UCSD-AML1 (cell line): Measurements from ENCODE around the gene TUBGCP5.
A peak's percentile ranks its signal among the peaks of the same experiment; 100 is the strongest.
"Not testable (repeated sequence)": the region's sequence is repeated elsewhere in the genome, so short reads cannot be mapped to it uniquely, and the experiment has no call there.

Experiments used
- DNase-seq: peaks from one replicate; lab custom pipeline; 2025; ENCODE audit not compliant: unreplicated experiment; lab: John Stamatoyannopoulos, UW

Gene TUBGCP5

DNA sequence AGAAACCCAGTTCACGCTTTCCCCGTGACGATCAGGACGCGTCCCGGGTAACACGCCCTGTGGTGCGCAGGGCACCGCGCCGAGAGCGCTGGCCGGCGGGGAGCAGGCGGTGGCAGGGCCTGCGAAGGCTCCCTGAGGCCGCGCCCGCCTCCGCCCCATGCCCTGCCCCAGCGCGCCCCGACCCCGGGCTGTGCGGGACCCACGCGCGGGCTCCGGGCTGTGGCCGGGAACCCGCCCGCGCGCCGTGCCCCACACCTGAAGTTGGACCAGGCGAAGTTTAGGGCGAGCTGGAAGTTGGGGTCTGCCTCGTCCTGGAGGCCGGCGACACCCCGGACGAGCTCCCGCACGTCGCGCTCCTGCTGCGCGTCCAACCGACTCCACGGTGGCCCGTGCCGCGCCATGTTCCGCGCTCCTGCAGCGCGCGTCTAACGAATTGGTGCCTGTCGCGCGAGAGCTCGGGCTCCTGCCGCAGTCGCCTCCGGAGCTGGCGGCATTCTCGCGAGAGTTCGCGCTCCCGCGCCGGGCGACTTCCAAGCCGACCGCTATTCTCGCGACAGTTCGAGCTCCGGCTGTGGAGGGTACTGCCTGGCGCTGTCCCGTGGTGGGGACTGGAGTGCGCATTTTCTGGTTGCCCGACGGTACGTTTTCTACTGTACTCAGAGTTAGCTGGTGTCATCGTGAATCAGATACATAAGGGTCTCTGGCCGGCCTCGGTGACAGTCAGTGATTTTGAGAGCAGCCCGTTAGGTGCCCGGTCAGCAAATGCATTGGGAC lies at the start of gene TUBGCP5:
TUBGCP5 (minus strand) TSS at position 427 of the 774 bp plus-strand sequence; CDS start at position 401, 26 bp downstream.
- DNase-seq: peak; percentile 97

DNA sequence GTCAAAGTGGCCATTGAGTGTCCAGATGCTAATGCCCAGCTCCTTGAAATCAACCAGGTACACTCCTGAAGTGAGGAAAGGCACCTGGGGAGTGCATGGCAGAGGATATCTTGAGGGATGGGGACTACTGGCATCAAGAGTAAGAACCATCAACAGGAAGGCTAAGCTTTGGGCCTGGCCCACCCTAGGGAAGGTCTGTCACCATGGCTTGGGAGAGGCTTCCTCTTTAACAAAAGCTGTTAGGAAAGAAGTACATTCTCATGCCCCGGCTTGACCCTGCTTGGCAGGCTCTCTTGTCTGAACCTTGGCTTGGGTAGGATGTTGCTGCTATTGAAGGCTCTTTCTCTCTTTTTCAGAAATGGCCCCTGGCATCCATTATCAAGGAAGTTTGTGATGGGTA lies 43.7 kb upstream of the TUBGCP5 start:
- no peak for DNase-seq

DNA sequence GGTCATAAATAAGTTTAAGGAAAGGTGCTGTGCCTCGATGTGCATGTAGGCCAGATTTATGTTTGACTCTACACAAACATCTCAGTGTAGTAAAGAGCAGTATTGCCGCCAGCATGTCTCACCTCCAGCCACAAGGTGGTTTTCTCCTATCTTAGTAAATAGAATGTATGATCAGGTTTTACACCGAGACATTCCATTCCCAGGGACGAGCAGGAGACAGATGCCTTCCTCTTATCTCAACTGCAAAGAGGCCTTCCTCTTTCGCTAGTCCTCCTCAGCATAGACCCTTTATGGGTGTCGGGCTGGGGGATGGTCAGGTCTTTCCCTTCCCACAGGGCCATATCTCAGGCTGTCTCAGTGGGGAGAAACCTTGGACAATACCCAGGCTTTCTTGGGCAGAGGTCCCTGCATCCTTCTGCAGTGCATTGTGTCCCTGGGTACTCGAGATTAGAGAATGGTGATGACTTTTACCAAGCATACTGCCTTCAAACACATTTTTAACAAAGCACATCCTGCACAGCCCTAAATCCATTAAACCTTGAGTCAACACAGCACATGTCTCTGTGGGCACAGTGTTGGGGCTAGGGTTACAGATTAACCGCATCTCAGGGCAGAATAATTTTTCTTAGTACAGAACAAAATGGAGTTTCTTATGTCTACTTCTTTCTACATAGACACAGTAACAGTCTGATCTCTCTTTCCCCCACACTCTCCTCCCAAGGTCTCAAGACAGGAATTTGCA lies 42.8 kb upstream of the TUBGCP5 start:
- not testable (repeated sequence) for DNase-seq

DNA sequence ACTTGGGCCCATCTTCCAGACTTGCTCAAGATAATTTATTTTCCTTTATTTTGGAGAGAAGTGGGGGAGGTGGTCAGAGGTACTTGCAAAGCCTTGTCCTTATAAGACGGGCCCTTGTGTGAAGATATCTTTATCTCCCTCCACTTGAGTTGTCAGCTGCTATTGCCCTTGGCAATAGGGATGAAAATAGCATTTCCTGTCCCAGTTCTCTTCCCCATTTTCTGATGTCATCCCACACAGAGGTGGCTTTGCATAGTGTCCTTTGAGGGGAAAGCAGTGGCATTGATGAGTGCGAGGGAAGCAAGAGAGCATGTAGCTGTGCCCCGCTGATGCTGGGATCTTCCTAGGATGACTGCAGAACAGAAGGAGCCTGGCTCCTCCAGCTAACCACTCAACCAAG lies 41.9 kb upstream of the TUBGCP5 start:
- DNase-seq: no peak

DNA sequence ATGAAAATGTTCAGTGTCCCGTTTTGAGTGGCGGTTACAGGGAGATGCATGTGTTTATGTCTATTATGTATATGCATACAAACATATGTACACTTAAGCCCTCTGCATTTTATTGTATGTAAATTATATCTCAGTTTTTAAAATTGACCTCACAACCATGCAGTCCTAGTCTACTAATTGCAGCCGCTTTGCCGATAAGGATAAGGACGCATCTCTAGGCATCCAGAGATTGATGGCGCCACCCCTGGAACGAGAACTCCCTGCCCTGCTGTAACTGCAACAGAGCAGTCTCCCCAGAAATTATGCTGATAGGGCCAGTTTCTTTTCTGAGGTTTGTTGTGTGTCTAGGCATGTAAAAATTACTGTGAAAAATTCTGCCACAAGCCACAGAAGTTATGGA lies 40.4 kb upstream of the TUBGCP5 start:
- no peak for DNase-seq

DNA sequence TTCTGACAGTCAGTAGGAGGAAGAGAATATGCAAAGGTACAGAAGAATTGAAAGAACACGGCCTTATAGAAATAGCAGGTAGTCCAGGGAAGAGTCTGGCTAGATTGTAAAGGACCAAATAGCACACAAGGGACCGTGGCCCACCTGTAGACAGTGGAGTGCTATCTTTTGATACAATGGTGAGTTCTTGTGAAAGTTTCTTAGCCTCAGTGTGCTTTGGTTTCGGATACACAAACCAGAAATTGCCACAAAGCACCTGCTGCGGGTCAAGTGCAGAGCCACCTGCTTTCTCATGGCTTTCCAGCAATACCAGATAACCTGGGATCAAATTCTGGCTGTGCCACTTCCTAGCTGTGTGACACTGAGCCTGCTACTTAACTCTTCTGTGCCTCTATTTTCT lies 36.6 kb upstream of the TUBGCP5 start:
- no peak for DNase-seq

DNA sequence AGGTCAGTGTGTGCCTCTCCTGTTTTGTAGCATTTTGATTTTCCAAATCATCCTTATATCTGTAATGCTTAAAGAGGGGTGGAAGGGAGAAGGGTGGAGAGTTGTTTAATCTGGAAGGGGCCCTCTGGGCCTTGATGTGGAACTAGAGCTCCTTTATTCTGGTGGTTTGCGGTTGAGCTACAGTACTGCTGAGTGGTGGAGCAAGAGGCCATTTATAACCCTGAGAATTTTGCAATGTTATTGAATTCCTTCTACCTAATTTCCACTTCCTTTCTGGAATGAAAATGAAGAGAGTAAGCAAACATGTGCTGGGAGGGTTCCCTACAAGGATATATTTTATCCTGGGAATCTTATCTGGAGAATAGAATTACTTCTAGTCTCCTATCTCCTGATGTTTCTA lies 35.3 kb upstream of the TUBGCP5 start:
- DNase-seq: no peak

DNA sequence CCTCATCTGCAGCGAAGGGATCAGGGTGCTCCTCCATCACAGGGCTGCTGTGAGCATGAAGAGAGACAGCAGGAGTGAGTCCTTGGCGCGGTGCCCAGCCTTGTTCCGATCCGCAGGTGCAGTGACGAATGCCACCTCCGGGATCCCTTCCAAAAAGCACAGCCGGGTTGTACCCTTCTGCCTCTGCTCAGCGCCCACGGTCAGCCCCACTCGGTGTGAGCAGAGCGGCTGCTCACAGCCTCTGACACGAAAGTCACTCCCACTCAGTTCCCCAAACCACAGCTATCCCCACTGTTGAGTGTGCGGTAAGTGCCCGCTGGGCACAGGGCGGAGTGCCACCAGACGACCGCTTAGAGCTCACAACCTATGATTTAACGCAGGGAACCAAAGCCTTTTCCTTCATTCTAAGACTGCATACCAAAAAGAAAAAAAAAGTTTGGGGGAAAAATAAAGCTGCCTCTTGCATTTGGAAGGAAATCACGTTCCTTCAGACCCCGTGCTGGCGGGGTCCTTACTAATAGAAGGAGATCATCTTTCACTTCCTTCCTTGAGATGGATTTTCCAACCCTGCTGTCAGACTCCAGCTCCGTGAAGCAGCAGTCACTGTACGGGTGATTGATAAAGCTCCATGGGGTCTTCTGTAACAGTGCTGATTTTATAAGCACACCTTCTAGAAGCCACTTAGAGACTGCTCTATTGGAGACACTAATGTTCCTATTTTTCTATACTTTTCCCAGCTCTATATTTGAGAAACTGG lies 34.7 kb upstream of the TUBGCP5 start:
- no peak for DNase-seq

DNA sequence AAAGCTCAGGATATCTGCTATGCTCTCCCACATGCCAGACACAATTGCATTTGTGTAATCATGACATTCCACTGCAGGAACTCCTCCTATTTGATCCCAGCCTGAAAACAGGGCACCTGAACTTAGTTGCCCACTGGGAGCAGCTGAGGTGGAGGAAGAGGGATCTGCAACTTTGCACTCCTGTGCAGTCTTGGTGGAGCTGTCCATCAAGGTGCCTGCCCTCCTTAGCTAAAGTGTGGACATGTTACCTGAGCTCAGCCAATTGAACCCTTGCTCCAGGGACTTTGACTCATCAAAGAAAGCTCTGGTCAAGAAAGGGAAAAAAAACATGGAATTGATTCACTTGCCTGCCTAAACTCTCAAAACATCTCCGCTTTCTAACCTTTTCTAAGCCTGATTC lies 33.3 kb upstream of the TUBGCP5 start:
- no peak for DNase-seq

DNA sequence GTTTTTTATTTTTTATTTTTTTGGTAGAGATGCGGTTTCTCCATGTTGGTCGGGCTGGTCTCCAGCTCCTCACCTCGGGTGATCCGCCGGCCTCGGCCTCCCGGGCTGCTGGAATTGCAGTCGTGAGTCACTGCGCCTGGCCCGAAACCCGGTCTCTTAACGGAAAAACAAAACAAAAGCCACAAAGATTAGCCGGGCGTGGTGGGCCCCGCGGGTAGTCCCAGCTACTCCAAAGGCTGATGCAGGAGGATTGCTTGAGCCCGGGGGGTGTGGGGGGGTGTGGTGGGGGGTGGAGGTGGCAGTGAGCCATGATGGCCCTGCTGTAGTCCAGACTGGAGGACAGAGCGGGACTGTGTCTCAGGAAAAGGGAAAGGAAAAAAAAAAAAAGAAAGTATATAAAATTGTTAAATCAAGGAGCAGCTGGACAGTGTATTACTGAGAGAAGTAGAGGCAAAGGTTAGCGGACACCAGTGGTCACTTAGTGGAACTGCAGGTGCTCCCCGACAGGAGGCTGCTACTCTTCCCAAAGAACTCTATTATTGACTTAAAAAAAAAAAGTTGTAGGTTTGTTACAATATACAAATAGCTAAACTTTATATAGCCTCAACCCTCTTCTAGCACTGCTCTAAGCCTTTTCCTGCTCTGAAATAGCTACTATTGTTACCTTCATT lies 30.3 kb upstream of the TUBGCP5 start:
- no peak for DNase-seq

DNA sequence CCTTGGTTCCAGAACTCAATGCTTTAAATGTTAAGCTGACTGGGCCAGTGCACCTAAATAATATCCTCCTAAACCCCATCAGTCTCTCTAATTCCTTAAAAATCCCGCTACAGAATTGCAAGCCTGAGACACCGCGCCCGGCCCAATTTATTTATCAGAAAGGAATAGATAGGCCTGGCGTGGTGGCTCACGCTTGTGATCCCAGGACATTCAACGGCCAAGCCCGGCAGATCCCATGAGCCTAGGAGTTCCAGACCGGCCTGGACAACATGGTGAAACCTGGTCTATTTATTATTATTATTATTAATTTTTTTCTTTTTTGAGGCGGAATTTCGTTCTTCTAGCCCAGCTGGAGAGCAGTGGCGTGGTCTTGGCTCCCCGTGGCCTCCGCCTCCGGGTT lies 28.0 kb upstream of the TUBGCP5 start:
- no peak for DNase-seq

DNA sequence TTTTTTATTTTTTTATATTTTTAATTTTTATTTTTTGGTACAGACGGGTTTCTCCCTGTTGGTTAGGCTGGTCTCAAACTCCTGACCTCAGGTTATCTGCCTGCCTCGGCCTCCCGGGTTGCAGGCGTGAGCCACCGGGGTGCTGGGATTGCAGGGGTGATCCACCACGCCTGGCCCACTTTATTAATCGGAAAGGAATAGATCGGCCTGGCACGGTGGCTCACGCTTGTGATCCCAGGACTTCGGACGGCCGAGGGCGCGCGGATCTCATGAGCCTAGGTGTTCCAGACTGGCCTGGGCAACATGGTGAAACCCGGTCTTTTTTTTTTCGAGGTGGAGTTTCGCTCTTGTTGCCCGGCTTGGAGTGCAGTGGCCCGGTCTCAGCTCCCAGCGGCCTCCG lies 26.5 kb upstream of the TUBGCP5 start:
- no peak for DNase-seq

DNA sequence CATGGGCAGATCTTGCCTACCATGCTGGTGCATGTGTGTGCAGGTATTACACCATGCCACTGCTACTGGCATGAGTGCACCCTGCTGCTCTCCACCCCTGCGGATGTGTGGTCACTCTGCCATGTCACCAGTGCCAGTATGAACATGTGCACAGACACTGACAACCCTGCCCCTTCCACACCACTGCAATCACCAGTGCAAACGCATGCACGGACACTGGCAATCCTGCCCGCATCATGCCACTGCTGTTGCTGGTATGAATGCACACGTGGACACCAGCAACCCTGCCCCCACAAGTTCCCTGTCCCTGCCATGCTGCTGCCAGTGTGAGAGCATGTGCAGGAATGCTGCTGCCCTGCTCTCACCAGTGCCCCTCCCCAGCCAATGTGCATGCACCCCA lies 24.8 kb upstream of the TUBGCP5 start:
- no peak for DNase-seq

DNA sequence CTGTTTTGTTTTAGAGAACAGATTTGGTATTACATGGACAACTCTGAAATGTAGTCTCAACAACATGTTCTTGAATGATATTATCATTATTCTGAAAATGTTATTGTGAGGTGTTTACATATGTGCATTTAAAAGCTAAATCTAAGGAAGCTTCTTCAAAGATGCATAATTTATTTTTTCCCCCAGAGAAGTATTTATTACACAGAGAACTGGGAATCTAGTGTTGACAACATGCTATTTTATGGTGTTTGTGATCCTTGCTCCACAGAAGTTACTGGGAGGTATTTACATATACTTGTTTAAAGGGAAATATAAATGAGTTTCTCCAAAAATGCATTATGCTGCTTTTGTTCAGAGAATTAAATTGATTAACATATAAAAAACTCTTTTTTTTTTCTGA lies 18.3 kb upstream of the TUBGCP5 start:
- no peak for DNase-seq

DNA sequence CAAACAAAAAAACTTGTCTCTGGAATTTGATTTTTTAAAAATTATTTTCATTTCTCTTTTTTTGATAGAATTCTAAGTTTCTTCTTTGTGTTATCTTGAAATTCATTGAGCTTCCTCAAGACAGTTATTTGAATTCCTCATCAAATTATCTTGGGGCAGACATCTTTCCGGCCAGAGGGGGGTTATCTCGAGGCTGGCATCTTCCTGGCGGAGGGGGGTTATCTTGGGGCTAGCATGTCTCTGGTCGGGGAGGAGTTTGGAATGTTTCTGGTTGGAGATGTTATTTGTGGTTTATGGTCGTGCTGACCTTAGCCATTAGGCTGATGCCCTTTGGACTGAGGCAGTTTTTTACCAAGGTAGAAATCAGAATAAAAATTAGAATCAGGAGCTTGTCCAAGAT lies 15.9 kb upstream of the TUBGCP5 start:
- DNase-seq: no peak

DNA sequence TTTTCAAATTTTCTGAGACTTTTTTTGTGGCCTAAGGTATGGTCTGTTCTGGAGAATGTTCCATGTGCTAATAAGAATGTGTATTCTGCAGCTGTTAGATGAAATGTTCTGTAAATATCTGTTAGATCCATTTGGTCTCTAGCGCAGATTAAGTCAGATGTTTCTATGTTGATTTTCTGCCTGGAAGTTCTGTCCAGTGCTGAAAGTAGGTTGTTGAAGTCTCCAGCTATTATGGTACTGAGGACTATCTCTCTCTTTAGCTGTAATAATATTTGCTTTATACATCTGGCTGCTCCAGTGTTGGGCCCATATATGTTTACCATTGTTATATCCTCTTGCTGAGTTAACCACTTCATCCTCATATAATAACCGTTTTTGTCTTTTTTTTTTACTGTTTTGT lies 13.2 kb upstream of the TUBGCP5 start:
- DNase-seq: no peak

DNA sequence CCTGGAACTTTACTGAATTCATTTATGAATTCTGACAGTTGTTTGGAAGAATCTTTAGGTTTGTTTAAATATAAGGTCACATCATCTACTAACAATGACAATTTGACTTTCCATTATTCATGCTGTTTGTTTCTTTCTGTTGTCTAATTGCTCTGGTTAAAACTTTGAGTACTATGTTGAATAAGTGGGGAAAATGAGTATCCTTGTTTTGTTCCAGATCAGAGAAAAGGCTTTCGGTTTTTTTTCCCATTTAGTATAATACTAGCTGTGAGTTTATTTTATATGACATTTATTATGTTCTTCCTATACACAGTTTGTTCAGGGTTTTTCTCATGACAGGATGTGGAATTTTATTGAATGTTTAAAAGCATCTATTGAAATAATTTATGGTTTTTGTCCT lies 11.3 kb upstream of the TUBGCP5 start:
- DNase-seq: no peak

DNA sequence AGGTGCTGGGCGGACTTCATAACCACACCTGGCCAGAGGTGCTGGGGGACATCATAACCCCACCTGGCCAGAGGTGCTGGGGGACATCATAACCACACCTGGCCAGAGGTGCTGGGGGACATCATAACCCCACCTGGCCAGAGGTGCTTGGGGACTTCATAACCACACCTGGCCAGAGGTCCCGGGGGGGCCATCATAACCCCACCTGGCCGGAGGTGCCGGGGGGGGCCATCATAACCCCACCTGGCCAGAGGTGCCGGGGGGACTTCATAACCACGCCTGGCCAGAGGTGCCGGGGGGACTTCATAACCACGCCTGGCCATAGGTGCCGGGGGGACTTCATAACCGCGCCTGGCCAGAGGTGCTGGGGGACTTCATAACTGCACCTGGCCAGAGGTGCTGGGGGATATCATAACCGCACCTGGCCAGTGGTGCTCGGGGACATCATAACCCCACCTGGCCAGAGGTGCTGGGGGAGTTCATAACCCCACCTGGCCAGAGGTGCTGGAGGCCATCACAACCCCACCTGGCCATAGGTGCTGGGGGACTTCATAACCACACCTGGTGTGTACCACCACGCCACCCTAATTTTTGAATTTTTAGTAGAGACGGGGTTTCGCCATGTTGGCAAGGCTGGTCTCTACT lies 10.7 kb upstream of the TUBGCP5 start:
- no peak for DNase-seq

DNA sequence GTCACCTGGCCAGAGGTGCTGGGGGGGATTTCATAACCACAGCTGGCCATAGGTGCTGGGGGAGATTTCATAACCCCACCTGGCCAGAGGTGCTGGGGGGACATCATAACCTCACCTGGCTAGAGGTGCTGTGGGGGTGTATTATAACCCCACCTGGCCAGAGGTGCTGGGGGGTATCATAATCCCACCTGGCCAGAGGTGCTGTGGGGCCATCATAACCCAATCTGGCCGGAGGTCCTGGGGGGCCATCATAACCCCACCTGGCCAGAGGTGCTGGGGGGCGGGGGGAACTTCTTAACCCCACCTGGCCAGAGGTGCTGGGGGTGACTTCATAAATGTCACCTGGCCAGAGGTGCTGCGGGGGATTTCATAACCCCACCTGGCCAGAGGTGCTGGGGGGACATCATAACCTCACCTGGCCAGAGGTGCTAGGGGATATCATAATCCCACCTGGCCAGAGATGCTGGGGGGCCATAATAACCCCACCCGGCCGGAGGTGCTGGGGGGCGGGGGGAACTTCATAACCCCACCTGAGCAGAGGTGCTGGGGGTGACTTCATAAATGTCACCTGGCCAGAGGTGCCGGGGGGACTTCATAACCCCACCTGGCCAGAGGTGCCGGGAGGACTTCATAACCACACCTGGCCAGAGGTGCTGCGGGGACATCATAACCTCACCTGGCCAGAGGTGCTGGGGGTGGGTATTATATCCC lies 9.4 kb upstream of the TUBGCP5 start:
- DNase-seq: not testable (repeated sequence)

DNA sequence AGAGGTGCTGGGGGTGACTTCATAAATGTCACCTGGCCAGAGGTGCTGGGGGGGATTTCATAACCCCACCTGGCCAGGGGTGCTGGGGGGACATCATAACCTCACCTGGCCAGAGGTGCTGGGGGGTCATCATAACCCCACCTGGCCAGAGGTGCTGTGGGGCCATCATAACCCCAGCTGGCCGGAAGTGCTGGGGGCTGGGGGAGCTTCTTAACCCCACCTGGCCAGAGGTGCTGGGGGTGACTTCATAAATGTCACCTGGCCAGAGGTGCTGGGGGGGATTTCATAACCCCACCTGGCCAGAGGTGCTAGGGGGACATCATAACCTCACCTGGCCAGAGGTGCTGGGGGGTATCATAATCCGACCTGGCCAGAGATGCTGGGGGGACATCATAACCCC lies 4.6 kb upstream of the TUBGCP5 start:
- not testable (repeated sequence) for DNase-seq
